Uterus (tissue), 4 donors: ENCODE measurements around the gene PLCG2. TPM values are rescaled to one million over a fixed set of nuclear protein-coding genes. Genes with fewer than 3 reads are reported as not detected.
A peak's percentile ranks its signal among the peaks of the same experiment; 100 is the strongest.

ENCODE experiments used
- DNase-seq, 2 donors: peaks; one replicate each; pipeline ENCODE4 v3.0.0-alpha.2; 2019 to 2020
- H3K27ac ChIP-seq, 2 donors: fragments of 200-600 bp; sonication (generic); 1 replicate in 1 of 2; 2 replicates in 1 of 2; pipeline ENCODE4 v1.5.1; 2016 to 2018
- H3K27me3 ChIP-seq, 2 donors: fragments of 200-600 bp; sonication (generic); one replicate each; pipeline ENCODE4 v1.5.1; 2018 to 2019; ENCODE audit warnings: control low read depth in 1 of 2
- H3K36me3 ChIP-seq, 2 donors: fragments of 200-600 bp; sonication (generic); one replicate each; pipeline ENCODE4 v1.5.1; 2019; ENCODE audit warnings: control low read depth in 1 of 2
- H3K4me1 ChIP-seq, 2 donors: fragments of 200-600 bp; sonication (generic); one replicate each; pipeline ENCODE4 v1.5.1; 2018 to 2019; ENCODE audit warnings: control low read depth in 1 of 2
- H3K4me3 ChIP-seq, 2 donors: fragments of 200-600 bp; sonication (generic); 1 replicate in 1 of 2; 2 replicates in 1 of 2; pipeline ENCODE4 v1.5.1; 2018 to 2019; ENCODE audit warnings: mild to moderate bottlenecking in 1 of 2
- H3K9me3 ChIP-seq, 2 donors: fragments of 200-600 bp; sonication (generic); one replicate each; pipeline ENCODE4 v1.5.1; 2019; ENCODE audit warnings: control low read depth in 1 of 2
- POLR2A ChIP-seq, 2 donors: fragments of 450-650 bp; IDR thresholded peaks; one replicate each; pipeline ENCODE4 v1.6.1; 2016; ENCODE audit warnings: antibody characterized with exemption in 2 of 2, mild to moderate bottlenecking in 1 of 2, moderate library complexity in 1 of 2
- intact Hi-C: fragments of 100-400 bp; cut with DNase I; formaldehyde crosslinking; loops from one replicate; pipeline ENCODE4 v1.15.1; 2023; ENCODE audit warnings: low total_unique reads
- total RNA-seq, 4 donors: library from RNA; depleted of rRNA in 3 of 4; stranded (reverse); fragments of >200 nt in 3 of 4; gene quantifications; one replicate each; pipeline versions ENCODE4 v1.1.0 to v1.2.4, GENCODE V29; 2014 to 2023
- TF ChIP-seq, protein P1 (sequence below), 4 experiments: fragments of 200-600 bp in 2 of 4; fragments of 450-650 bp in 2 of 4; sonication (generic) in 2 of 4; IDR thresholded peaks; one replicate each; pipeline ENCODE4 v1.5.1; 2016 to 2019; ENCODE audit warnings: antibody characterized with exemption in 4 of 4, mild to moderate bottlenecking in 2 of 4, moderate library complexity in 1 of 4
- donor health status: DM: yes; HTN: yes; CAD: no.

The PLCG2 gene
- total RNA-seq, 4 donors from 2014 or later = 11.2 to 39.4 (median 18.8) TPM

DNA sequence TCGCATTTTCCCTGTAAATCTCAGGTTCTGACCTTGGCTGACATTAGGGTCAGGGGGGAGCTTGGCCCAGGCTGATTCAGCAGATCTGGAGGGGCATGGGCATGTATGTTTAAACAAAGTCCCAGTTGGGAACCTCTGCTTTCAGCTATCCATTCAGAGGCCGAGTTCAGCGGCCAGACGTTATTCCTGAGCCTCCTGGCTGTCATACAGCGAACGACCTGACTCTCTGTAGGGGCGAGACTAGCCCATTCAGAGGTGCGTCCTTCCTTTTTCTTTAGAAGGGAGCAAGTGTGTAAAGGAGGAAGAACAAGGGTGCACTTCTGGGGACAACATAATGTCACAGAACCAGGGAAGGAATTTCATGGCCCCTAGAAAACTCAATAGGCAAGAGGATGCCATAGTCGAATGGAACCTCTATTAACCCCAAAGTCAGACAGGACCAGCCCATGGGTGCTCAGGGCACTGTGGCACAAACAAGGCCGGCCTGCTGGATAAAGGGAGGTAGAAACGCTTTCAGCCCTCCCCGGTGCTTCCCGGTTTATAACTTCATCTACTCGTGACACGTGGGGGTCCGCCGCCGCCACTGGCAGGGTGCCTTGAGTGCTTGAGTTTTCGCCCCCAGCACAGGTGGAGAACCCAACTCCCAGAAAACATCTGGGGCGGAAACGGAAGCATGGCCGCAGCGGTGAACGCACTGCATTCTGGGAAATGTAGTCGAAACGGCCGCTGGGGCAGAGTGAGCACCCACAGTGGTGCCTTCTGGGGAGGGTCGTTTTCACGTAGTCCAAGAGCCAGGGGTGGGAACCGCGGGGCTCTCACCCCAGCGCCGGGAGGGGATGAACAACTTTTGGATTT, 33.2 kb upstream of the PLCG2 start:
- TF ChIP-seq POLR2A (IDR thresholded peaks at IDR 0.05) = no peak
- TF ChIP-seq, protein P1, sequence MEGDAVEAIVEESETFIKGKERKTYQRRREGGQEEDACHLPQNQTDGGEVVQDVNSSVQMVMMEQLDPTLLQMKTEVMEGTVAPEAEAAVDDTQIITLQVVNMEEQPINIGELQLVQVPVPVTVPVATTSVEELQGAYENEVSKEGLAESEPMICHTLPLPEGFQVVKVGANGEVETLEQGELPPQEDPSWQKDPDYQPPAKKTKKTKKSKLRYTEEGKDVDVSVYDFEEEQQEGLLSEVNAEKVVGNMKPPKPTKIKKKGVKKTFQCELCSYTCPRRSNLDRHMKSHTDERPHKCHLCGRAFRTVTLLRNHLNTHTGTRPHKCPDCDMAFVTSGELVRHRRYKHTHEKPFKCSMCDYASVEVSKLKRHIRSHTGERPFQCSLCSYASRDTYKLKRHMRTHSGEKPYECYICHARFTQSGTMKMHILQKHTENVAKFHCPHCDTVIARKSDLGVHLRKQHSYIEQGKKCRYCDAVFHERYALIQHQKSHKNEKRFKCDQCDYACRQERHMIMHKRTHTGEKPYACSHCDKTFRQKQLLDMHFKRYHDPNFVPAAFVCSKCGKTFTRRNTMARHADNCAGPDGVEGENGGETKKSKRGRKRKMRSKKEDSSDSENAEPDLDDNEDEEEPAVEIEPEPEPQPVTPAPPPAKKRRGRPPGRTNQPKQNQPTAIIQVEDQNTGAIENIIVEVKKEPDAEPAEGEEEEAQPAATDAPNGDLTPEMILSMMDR (IDR thresholded peaks at IDR 0.05) = no peak
- Histone ChIP-seq H3K27me3 (no peaks in the 10 kb centered on the region), H3K9me3 (no peaks in the 10 kb centered on the region), H3K27ac (no peak overlapping the region), H3K4me3 (peak overlapping the region; percentile 14 to 33), H3K36me3 (no peaks in the 10 kb centered on the region), H3K4me1 (no peaks in the 10 kb centered on the region)
- intact Hi-C loops = no loop called here
- DNase-seq = peak; percentile 54 to 56

DNA sequence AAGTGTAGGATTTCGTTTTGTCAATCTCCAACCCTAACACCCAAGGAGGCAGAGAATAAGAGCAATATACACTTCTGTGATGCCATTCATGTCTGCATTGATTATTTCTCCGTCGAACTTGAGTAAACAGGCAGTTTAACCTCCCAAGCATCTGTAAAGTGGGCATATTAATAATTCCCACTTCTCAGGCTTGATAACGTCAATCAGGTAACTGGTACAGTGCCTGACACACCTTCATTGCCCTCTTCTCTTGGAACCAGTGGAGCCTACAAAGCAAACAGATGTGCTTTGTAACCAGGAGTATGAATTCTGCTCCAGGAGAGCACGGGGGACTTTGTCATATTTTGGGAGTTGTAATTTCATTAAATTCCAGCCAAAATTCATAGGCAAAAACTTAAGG, 32.5 kb upstream of the PLCG2 start:
- H3K4me3 ChIP-seq = peak overlapping the region; percentile 14 to 33
- intact Hi-C loops = no loop called here
- no peaks in the 10 kb centered on the region for H3K27me3 ChIP-seq
- no peaks in the 10 kb centered on the region for H3K36me3 ChIP-seq
- H3K27ac ChIP-seq = no peak overlapping the region
- TF ChIP-seq, protein P1 (IDR thresholded peaks at IDR 0.05) = no peak
- no peak for TF ChIP-seq POLR2A (IDR thresholded peaks at IDR 0.05)
- H3K9me3 ChIP-seq = no peaks in the 10 kb centered on the region
- no peaks in the 10 kb centered on the region for H3K4me1 ChIP-seq
- DNase-seq = no peak

DNA sequence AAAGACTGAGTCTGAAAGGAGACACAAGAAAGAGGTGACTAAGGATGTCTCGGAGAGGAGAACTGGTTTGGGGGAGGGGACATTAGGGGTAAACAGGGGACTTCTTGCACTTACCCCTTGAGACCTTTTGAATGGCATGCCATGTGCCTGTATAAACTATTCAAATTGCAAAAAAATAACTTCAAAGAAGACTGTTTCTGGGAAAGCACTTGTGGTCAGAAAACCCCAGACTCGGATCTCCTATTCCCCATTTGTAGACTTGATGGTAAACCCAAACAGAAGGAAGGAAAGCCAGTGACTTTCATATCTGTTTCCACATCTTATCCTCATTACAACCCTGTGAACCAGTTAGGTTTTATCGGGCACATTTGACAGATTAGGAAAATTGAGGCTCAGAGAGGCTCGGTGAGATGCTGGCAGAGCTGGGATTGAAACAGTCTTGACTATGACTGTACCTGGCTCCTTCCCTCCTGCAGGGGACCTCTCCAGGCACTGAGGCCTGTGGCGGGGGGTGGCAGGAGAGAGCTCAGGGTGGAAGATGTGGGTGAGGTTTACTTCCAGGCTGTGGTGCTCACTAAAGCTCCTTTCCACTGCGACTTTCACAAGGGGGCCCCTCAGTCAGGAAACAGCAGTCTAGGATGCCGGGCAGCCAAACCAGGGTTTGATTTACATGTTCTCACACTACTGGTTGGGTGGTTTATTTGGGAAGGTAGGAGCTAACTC, 30.5 kb upstream of the PLCG2 start:
- intact Hi-C loops = no loop called here
- H3K9me3 ChIP-seq = no peaks in the 10 kb centered on the region

DNA sequence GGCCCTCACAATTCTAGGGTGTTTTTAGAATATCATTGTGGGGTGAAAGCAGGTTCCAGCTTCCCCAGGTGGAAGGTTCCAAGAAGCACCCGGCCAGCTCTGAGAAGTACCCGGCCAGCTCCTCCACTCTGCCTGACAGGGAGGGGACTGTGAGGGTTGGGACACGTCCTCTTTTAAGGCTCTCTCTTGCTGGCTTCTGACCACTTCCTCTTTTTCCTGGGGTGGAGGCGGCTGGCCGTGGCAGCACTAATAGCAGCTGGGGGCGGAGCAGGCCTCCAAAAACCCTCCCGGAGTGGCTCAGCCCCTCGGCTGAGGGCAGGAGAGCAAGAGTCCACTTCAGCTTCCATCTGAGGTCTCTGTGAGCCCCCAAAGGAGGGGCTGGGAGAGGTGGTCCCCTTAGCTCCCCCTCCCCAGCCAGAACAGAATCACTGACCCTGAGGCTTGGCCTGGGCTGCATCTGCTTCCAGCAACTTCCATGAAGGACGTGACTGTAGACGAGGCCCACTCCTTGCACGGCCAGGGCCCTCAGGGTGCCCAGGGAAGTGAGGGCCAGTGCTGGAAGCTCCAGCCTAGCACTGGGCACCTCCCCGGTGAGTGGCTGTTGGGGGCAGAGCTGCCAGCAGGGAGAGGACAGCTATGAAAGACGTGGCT, 26.7 kb upstream of the PLCG2 start:
- no peak for DNase-seq
- no peak overlapping the region for H3K4me3 ChIP-seq
- TF ChIP-seq, protein P1 (IDR thresholded peaks at IDR 0.05) = no peak
- no peak for TF ChIP-seq POLR2A (IDR thresholded peaks at IDR 0.05)

More for the DNA sequence above, 30.5 kb upstream of the PLCG2 start:
- H3K36me3 ChIP-seq = no peaks in the 10 kb centered on the region
- no peak for TF ChIP-seq POLR2A (IDR thresholded peaks at IDR 0.05)
- TF ChIP-seq, protein P1 (IDR thresholded peaks at IDR 0.05) = no peak
- no peaks in the 10 kb centered on the region for H3K27me3 ChIP-seq
- H3K27ac ChIP-seq = no peak overlapping the region
- no peak overlapping the region for H3K4me3 ChIP-seq
- DNase-seq = no peak
- H3K4me1 ChIP-seq = no peaks in the 10 kb centered on the region

More for the DNA sequence above, 26.7 kb upstream of the PLCG2 start:
- H3K4me1 ChIP-seq = no peaks in the 10 kb centered on the region
- no peaks in the 10 kb centered on the region for H3K36me3 ChIP-seq
- H3K27ac ChIP-seq = peak overlapping the region in 1 of 2 donors; percentile 45
- H3K9me3 ChIP-seq = no peaks in the 10 kb centered on the region
- intact Hi-C loops = no loop called here
- no peaks in the 10 kb centered on the region for H3K27me3 ChIP-seq
